Mucosa of descending colon (tissue), 3 donors: ENCODE results near the gene SND1. TPM values are rescaled to one million over a fixed set of nuclear protein-coding genes. Genes with fewer than 3 reads are reported as not detected.

ENCODE experiments used
- ATAC-seq: fragments of 200-7000 bp; cut with Tn5 transposase; one replicate; pipeline ENCODE4 v1.9.1; 2020; ENCODE audit warnings: mild to moderate bottlenecking, moderate library complexity
- DNase-seq, 3 donors: peaks; one replicate each; pipeline ENCODE4 v3.0.0-alpha.2; 2020
- H3K36me3 ChIP-seq: fragments of 200-600 bp; one replicate; pipeline ENCODE4 v1.8.0; 2021; ENCODE audit warnings: low read depth, mild to moderate bottlenecking
- H3K4me1 ChIP-seq: fragments of 200-600 bp; one replicate; pipeline ENCODE4 v1.8.0; 2021; ENCODE audit warnings: low read depth, mild to moderate bottlenecking
- H3K4me3 ChIP-seq: fragments of 200-600 bp; one replicate; pipeline ENCODE4 v1.8.0; 2021; ENCODE audit warnings: mild to moderate bottlenecking
- H3K9me3 ChIP-seq: fragments of 200-600 bp; one replicate; pipeline ENCODE4 v1.8.0; 2021; ENCODE audit warnings: mild to moderate bottlenecking
- intact Hi-C, 2 donors: fragments of 100-400 bp; cut with DNase I in 1 of 2; cut with micrococcal nuclease in 1 of 2; formaldehyde crosslinking; loops; one replicate each; pipeline versions ENCODE4 v1.11.0 to v1.11.1; 2022; cut with DNase I, micrococcal nuclease
- total RNA-seq, 3 donors: library from RNA; stranded (reverse); fragmentation: NEBNext Ultra II Directional in 2 of 3; extraction: Animal tissue kit (Norgen Biotek cat#: 25700) in 2 of 3; gene quantifications; one replicate each; pipeline versions ENCODE4 v1.2.1 to v1.2.4, GENCODE V29; 2021 to 2023
- TF ChIP-seq, protein P1 (sequence below): fragments of 200-600 bp; IDR thresholded peaks from one replicate; pipeline ENCODE4 v1.8.0; 2022; ENCODE audit warnings: antibody characterized with exemption, mild to moderate bottlenecking
- donor health status: DM: no; HTN: no; CAD: no; lungs with moderate emphysema.
- donor health status: DM: no; HTN: no; CAD: no.
- donor health status: DM: no; HTN: yes; CAD: no.

Gene SND1
- total RNA-seq, 3 donors from 2014 or later: 99.0 to 131 (median 106) TPM

DNA sequence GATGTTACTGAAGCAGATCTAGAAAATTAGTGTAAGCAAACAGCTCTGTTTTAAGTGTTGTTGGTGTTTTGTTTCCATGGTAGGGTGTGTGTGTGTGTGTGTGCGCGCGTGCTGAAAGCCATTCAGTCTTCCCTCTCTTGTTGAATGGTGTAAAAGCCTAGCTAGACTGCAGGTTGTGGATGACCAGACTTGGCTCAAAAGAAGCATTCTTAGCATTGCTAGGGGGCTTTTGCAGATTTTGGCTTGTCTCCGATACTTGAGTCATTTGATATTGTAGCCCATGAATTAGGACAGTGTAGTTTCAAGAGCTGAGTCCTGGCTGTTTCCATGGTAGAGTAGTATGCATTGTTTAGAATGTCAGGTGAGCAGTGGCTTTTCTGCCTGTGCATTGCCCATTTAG is 99.1 kb downstream of the SND1 start:
- intact Hi-C loops: no loop called here
- TF ChIP-seq, protein P1, sequence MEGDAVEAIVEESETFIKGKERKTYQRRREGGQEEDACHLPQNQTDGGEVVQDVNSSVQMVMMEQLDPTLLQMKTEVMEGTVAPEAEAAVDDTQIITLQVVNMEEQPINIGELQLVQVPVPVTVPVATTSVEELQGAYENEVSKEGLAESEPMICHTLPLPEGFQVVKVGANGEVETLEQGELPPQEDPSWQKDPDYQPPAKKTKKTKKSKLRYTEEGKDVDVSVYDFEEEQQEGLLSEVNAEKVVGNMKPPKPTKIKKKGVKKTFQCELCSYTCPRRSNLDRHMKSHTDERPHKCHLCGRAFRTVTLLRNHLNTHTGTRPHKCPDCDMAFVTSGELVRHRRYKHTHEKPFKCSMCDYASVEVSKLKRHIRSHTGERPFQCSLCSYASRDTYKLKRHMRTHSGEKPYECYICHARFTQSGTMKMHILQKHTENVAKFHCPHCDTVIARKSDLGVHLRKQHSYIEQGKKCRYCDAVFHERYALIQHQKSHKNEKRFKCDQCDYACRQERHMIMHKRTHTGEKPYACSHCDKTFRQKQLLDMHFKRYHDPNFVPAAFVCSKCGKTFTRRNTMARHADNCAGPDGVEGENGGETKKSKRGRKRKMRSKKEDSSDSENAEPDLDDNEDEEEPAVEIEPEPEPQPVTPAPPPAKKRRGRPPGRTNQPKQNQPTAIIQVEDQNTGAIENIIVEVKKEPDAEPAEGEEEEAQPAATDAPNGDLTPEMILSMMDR: no peak
- H3K4me3 ChIP-seq: no peak overlapping the region
- no peak for ATAC-seq
- H3K9me3 ChIP-seq: no peaks in the 10 kb centered on the region
- H3K36me3 ChIP-seq: no peaks in the 10 kb centered on the region
- no peak for DNase-seq
- H3K4me1 ChIP-seq: no peaks in the 10 kb centered on the region

- DNase-seq (no peak), ATAC-seq (no peak)
- no peak overlapping the region for H3K4me3 ChIP-seq
- TF ChIP-seq, protein P1: no peak
- H3K9me3 ChIP-seq: no peaks in the 10 kb centered on the region
- H3K4me1 ChIP-seq: no peaks in the 10 kb centered on the region
- intact Hi-C loops: no loop called here
- H3K36me3 ChIP-seq: no peaks in the 10 kb centered on the region
Measured at GRCh38 chr7:127751490-127752448, 99.8 kb downstream of the SND1 start.

GRCh38 chr7:127752829-127753228 is 100.8 kb downstream of the SND1 start:
- Histone ChIP-seq H3K9me3 (no peaks in the 10 kb centered on the region), H3K36me3 (no peaks in the 10 kb centered on the region), H3K4me3 (no peak overlapping the region), H3K4me1 (no peaks in the 10 kb centered on the region)
- ATAC-seq (no peak), DNase-seq (no peak)
- intact Hi-C loops: no loop called here
- TF ChIP-seq, protein P1: no peak

DNA sequence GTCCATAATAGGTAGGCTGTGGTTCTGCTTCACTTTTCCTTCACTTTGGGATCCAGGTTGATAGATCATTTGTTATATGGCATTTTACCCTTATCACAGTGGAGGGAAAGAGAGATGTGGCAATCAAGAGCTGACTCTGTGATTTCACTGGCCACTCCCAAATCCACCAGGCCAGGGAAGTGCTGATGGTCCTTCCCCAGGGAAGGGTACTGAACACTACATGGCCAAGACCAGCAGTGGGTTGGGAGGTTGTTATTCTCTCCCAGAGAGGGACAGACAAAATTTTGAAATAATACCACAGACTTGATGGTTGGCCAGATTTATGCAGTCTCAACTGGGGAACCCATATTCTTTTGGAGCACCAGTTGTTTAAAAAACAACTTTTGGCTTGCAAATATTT is 102.5 kb downstream of the SND1 start:
- TF ChIP-seq, protein P1: no peak
- ATAC-seq: no peak

DNA sequence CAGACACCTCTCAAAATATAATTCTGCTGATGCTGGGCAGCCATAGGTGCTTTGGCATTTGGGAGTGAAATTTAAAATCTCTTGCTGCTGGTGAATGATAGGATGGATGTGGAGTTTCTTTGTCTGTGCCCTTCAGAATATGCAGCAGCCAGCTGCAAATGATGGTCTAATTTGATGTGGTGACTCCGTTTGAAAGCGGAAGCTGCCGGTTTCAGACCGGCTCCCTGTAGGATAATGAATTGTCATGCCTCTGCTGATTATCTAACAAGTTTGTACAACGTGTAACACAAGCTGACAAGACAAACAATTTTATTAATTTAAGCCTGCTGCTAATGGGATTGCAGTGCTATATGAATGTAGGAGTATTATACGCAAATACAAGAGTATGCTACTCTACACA is 103.5 kb downstream of the SND1 start:
- H3K4me3 ChIP-seq: no peak overlapping the region
- no peaks in the 10 kb centered on the region for H3K4me1 ChIP-seq
- no peaks in the 10 kb centered on the region for H3K36me3 ChIP-seq
- TF ChIP-seq, protein P1: no peak
- ATAC-seq (no peak), DNase-seq (no peak)
- H3K9me3 ChIP-seq: no peaks in the 10 kb centered on the region
- intact Hi-C loops: no loop called here

More for the DNA sequence above, 102.5 kb downstream of the SND1 start:
- Histone ChIP-seq H3K9me3 (no peaks in the 10 kb centered on the region), H3K36me3 (no peaks in the 10 kb centered on the region), H3K4me3 (no peak overlapping the region), H3K4me1 (no peaks in the 10 kb centered on the region)
- intact Hi-C loops: no loop called here
- DNase-seq: no peak
